HG02678 (cell line): ENCODE measurements around the gene NTN5.

Experiments
- ATAC-seq: cut with Tn5 transposase; IDR thresholded peaks from one replicate; pipeline ENCODE4 v1.9.1; 2021; ENCODE audit warnings: mild to moderate bottlenecking, moderate library complexity; ENCODE audit not compliant: unreplicated experiment

NTN5 gene

DNA sequence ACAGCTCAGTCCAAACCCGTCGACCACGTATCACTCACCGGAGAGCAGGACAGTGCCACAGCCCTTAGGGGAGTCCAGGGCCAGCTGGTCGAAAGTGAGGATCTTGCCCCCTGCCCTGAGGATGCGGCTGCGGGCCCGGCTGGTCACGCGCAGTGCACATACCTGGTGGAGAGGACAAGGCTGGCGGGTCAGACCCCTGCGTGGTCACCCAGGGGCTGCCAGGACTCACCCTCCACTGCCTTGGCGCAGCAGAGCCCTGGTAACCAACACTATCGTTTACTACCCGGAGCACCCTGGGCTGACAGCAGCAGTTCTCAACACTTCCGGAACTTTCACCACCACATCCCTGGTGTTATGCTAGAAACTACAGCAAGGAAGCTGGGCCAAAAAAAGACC lies 56.8 kb downstream of the NTN5 start:
- no peak for ATAC-seq

DNA sequence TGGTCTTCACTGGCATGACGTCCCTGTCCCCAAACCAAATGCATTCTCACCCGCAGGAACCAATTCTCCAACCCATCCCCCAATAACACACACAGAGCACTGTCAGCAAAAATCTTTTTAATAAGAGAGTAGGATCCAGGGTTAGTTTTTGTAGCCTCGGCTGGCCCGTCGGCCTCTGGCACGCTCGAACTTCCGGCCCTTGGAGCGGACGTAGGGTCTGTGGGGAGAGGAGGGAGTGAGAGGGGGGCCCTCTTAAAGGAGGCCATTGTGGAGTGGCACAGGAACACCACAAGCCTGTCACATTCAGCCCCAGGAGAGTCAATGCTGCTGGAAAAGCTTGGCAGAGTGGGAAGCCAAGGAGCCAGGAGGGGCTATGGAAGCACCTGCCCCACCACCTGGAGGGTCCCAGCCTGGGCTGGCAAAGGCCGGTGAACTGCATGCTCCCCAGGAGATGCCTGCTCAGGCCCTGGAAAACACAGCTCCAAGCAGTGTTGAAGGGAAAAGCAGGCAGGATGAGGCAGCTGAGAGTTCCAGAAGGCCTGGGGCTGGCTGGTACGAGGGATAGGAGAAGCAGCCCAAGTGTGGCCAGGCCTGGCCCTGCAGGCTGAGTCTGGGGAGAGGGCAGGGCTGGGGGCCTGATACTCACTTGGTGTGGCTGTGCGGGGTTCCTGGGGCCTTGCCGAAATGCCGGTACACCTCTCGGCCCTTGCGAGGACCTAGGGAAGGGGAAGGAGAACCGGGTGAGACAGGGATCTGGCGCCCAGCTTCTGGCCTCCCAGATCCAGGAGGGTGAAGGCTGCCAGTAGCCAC lies 57.4 kb downstream of the NTN5 start:
- no peak for ATAC-seq

DNA sequence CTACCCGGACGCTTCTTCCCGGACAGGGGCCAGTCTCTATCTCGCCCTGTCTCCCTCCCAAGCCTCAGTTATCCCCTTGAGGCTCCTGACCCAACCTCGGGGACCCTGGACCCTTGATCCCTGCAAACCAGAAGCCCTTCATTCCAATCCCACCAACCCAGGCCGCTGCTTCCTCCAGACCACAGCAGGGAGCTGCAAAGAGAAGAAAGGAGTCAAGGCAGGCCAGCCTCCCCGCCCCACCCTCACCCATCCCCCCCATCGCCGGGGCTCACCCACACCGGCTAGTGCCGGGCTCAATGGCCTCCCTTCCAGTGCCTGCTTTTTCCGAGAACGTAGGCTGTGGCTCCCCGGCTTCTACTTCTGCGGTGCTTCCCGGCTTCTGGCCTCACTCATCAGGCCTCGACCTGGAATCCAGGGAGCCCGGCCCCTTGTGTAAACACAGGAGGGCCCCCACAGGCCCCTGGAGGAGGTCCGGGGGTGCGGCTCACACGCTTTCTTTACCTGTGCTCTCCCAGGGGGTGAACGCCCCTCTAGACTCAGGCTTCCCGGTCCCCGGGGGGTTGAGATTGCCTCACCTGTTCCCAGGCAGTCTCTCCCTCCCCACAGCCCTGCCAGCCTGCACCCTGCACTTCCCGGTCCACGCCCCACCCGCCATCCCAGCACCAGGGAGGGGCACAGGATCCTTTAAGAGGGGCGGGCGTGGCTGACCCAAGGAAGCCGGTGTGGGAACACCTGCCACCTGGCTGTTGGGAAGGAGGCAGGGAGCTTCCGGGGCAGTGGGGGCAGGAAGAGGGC lies 58.2 kb downstream of the NTN5 start, which contains the start of gene FAM83E:
Gene FAM83E (minus strand): TSS at position 641 of the 795 bp plus-strand sequence. CDS start 1,704 bp downstream, outside the sequence.
- no peak for ATAC-seq

DNA sequence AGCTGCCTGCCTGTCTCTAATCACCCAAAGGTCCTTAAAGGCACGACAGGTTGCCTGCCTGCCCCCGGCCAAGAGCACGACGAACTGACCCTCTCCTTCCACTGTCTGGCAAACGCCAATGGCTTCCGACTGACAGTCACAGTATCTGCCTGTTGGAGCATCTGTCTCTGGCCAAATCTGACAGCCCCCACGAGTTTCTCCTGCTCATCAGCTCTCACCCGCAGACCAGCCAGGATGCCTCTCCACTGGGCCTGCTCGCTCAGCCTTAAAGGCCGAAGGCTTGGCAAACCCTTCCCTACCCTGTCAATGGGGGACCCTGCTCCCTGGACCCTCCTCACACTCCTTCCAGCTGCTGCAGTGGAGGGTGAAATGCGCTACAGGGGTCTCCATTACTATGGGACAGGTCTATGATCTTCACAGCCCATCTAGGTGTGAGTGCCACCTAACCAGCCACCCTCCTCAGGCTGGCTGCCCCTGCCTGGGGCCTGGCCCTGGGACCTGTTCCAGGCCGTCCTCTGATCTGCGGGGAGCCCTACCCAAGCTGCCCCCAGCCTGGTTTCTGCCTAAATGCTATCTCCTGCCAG lies 58.9 kb downstream of the NTN5 start:
- ATAC-seq: no peak

DNA sequence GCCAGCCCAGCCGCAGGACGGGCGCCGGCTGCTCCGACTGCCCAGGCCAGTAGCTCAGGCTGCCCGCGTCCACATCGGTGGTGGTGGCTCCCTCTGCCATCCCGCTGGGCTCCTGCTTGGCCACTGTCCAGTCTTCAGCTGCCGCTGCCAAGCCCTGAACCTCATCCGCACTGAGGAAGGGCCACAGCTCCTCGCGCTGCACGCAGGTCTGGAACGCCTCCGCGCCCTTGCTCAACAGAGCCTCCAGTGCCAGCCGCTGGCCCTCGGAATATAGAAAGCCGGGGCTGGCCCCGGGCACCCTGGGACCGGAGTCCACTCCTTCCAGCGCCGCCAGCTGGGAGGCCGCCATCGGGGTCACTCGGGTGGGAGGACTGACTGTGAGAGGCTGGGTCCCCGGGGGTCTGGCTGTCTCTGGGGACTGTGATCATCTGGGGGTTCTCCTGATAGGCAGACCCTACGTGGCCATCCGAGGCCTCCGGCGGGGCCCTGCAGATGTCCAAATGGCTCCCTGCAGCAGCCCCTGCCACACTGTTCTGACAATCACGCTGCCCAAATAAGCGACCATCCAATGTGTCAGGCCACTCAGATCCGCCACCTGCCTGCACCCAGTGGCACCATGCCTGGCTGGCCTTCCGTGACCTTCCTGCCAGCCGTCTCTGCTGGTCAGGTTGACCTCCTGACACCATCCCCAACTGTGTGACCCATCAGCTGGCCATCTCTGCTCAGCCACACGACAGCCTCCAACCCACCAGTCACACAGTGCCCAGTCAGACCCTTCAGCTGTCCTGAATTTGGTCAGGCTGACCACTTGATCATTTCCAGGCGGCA lies 59.6 kb downstream of the NTN5 start:
- no peak for ATAC-seq

DNA sequence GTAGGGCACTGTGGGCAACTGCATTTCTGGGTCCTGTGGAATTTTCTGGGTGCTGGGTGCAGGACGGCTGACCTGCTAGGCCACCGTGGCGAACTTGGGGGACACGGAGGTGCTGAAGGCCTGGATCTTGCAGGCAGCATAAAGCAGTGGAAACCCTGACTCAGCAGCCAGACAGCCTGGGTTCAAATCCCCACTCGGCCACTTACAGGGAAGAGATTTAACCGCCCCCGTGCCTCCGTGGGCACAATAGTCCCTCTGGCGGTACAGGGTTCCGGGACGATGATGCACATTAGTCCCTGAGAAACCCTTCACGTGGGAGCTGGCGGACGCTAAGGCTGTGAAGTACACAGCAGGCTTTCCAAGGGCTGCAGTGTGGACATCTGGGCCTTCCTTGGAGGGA lies 60.9 kb downstream of the NTN5 start:
- no peak for ATAC-seq
